Measurements from ENCODE around the gene CCR1.
"Not testable (repeated sequence)": the region's sequence is repeated elsewhere in the genome, so short reads cannot be mapped to it uniquely, and the experiment has no call there.

The CCR1 gene

DNA sequence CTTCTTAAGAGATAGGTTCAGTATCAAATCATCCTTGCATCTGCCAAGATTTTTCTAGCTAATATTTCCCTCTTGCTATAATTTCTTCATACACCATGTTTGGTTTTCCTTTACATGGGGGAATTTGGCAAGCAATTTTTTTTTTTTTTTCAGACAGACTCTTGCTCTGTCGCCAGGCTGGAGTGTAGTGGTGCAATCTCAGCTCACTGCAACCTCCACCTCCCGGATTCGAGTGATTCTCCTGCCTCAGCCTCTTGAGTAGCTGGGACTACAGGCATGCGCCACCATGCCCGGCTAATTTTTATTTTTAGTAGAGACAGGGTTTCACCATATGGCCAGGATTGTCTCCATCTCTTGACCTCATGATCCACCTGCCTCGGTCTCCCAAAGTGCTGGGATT, 599 bp downstream of the CCR1 start:
- H3K36me3 ChIP-seq (ENCODE audit: control insufficient read depth, insufficient read depth, low read length); H3K27me3 ChIP-seq (ENCODE audit: control insufficient read depth, insufficient read depth, low read length); H3K9me3 ChIP-seq (ENCODE audit: control insufficient read depth, insufficient read depth, low read length); H3K4me1 ChIP-seq (ENCODE audit: control insufficient read depth, insufficient read depth, low read length); H3K4me3 ChIP-seq (ENCODE audit: low read depth, low read length); H3K9ac ChIP-seq (ENCODE audit: low read depth, low read length): not testable (repeated sequence)

DNA sequence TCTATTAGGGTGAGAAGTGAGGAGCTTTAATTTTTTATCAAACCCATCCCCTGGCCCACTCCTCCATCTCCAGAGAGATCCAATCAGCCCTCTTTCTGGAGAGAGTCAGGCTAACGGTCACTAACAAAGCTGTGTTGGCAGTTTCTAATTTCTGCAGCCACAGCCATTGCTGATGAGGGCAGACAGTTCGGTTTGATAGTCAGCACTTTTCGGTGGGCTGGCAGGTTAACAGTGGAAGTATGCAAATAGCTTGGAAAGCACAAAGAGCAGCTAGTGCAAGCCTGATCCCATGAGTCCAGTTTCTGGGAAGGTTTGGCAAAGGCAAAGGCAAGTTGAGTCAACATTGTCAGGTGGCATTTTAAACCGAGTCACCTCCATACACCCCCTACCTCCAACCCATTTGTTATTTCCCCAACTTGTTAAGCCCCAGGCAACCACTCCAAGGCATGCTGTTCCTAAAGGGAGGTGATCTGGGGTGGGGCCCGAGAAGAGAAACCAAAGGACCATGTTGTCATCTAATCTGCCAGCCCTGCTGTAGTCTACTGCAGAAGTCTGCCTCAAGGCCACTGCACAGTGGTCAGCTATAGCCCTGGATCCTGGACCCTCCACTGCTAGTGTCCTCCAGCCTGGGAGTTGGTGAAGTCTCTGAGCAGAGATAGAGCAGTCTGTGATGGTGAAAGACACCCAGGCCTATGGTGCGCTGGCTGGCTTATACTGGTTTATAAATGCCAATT, 1.7 kb downstream of the CCR1 start:
- Histone ChIP-seq H3K4me1 (ENCODE audit: control insufficient read depth, insufficient read depth, low read length) (peaks cover 5% of the 10 kb centered on the region), H3K9me3 (ENCODE audit: control insufficient read depth, insufficient read depth, low read length) (no peaks in the 10 kb centered on the region), H3K4me3 (ENCODE audit: low read depth, low read length) (no peak overlapping the region), H3K36me3 (ENCODE audit: control insufficient read depth, insufficient read depth, low read length) (no peaks in the 10 kb centered on the region), H3K9ac (ENCODE audit: low read depth, low read length) (no peak overlapping the region), H3K27me3 (ENCODE audit: control insufficient read depth, insufficient read depth, low read length) (no peaks in the 10 kb centered on the region)

DNA sequence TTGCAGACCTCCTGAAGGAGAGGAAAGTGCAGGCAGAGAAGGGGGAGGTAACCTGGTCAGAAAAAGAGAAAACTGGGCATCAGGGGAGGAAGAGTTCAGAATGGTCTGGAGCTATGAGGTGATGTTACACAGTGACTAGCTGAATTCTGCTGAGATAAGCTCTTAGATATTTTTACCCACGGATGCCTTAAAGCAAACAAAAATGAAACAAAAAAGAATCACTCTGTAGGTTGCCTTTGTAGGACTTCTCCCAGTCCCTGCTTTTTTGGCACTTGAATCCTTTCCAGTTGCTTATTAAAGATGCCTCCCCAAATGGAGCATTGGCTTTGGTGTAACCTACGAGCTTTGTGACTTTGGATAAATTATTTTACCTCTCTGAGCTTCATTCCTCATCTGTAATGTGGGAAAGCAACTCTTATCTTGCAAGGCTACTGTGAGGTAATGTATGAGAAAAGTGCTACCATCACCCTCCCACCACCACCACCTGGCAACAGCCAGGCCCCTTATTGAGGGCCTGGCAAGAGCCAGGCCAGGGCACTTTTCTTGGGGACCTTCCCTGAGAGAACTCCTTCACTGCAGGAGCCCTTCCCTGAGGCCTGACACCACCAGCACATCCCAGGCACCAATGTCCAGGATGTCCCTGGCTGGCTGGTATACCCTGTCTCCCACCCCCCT, 2.7 kb downstream of the CCR1 start:
- H3K9me3 ChIP-seq (ENCODE audit: control insufficient read depth, insufficient read depth, low read length), result no peaks in the 10 kb centered on the region
- H3K36me3 ChIP-seq (ENCODE audit: control insufficient read depth, insufficient read depth, low read length), result no peaks in the 10 kb centered on the region
- H3K4me1 ChIP-seq (ENCODE audit: control insufficient read depth, insufficient read depth, low read length), result peaks cover 5% of the 10 kb centered on the region
- H3K9ac ChIP-seq (ENCODE audit: low read depth, low read length), result no peak overlapping the region
- H3K4me3 ChIP-seq (ENCODE audit: low read depth, low read length), result no peak overlapping the region
- H3K27me3 ChIP-seq (ENCODE audit: control insufficient read depth, insufficient read depth, low read length), result no peaks in the 10 kb centered on the region

DNA sequence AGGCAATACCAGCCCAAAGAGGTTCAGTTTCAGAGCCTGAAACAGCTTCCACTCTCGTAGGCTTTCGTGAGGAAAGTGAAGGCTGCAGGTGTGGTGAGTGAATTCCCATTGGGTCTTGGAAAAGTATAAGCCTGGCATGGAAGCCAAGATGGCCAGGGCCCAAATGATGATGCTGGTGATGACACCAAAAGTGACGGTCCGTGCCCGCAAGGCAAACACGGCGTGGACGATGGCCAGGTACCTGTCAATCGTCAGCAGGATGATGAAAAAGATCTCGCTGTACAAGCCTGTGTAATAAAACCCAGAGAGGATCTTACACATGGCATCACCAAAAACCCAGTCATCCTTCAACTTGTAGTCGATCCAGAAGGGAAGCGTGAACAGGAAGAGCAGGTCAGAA, 4.4 kb downstream of the CCR1 start:
- Histone ChIP-seq H3K4me1 (ENCODE audit: control insufficient read depth, insufficient read depth, low read length) (peaks cover 5% of the 10 kb centered on the region), H3K9me3 (ENCODE audit: control insufficient read depth, insufficient read depth, low read length) (no peaks in the 10 kb centered on the region), H3K36me3 (ENCODE audit: control insufficient read depth, insufficient read depth, low read length) (no peaks in the 10 kb centered on the region), H3K27me3 (ENCODE audit: control insufficient read depth, insufficient read depth, low read length) (no peaks in the 10 kb centered on the region), H3K4me3 (ENCODE audit: low read depth, low read length) (no peak overlapping the region), H3K9ac (ENCODE audit: low read depth, low read length) (no peak overlapping the region)

DNA sequence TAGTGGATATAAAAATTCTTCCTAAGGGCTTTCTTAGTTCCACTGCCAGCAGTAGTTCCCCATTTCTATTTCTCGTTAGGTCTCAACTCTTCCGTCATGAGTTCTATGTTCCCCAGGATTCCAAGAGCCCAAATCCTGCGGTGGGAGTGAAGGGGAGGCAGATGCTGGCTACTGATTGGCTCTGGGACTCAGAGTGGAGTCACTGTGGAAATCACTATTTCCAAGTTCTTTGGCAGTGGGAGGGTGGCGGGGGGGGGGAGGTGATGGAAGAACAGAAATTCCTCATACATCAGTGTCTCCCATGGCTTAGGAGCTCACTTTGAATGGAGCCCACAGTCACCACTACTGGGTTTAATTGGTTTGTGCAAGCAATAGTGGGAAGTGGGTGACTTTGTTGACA, 5.6 kb downstream of the CCR1 start:
- no peaks in the 10 kb centered on the region for H3K27me3 ChIP-seq (ENCODE audit: control insufficient read depth, insufficient read depth, low read length)
- no peaks in the 10 kb centered on the region for H3K36me3 ChIP-seq (ENCODE audit: control insufficient read depth, insufficient read depth, low read length)
- no peak overlapping the region for H3K4me3 ChIP-seq (ENCODE audit: low read depth, low read length)
- H3K4me1 ChIP-seq (ENCODE audit: control insufficient read depth, insufficient read depth, low read length), result peaks cover 5% of the 10 kb centered on the region
- H3K9me3 ChIP-seq (ENCODE audit: control insufficient read depth, insufficient read depth, low read length), result no peaks in the 10 kb centered on the region
- H3K9ac ChIP-seq (ENCODE audit: low read depth, low read length), result no peak overlapping the region

DNA sequence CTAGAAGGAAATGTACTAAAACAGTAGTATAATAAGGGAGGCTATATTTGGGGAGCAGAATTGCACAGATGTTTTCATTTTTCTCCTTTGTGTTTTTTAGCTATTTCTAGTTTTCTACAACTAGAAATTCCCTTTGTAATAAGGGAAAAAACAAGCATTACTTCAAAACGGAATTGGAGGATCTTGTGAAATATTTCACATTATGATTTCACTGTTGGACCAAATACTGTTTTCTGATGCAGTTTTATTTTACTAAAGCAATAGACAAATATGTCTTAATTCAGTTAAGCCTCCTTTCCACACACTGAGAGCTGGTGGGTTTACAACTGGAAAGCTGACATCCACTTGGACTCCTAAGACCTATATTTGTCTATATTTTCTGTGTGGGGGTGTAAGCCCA, 7.3 kb downstream of the CCR1 start:
- Histone ChIP-seq H3K36me3 (ENCODE audit: control insufficient read depth, insufficient read depth, low read length) (no peaks in the 10 kb centered on the region), H3K9me3 (ENCODE audit: control insufficient read depth, insufficient read depth, low read length) (no peaks in the 10 kb centered on the region), H3K27me3 (ENCODE audit: control insufficient read depth, insufficient read depth, low read length) (no peaks in the 10 kb centered on the region), H3K4me3 (ENCODE audit: low read depth, low read length) (no peak overlapping the region), H3K4me1 (ENCODE audit: control insufficient read depth, insufficient read depth, low read length) (no peaks in the 10 kb centered on the region), H3K9ac (ENCODE audit: low read depth, low read length) (no peak overlapping the region)

DNA sequence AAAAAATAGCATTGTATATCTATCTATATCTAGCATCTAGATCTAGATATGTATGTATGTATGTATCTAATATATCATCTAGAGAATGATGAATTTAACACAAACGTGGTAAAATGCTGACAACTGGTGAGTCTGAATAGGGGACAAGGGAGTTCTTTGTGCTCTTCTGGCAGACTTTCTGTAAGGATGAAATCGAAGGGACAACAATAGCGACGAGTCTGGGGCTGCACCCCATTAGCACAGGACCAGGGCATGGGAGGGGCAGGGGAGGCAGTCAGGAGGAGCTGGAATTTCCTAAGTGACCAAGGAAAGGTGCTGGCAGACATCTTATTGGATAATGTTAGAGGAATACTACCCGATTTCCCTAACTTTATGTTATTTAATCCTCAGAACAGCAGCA, 7.9 kb downstream of the CCR1 start:
- H3K36me3 ChIP-seq (ENCODE audit: control insufficient read depth, insufficient read depth, low read length), result no peaks in the 10 kb centered on the region
- no peaks in the 10 kb centered on the region for H3K4me1 ChIP-seq (ENCODE audit: control insufficient read depth, insufficient read depth, low read length)
- no peaks in the 10 kb centered on the region for H3K9me3 ChIP-seq (ENCODE audit: control insufficient read depth, insufficient read depth, low read length)
- H3K9ac ChIP-seq (ENCODE audit: low read depth, low read length), result no peak overlapping the region
- H3K27me3 ChIP-seq (ENCODE audit: control insufficient read depth, insufficient read depth, low read length), result no peaks in the 10 kb centered on the region
- no peak overlapping the region for H3K4me3 ChIP-seq (ENCODE audit: low read depth, low read length)

DNA sequence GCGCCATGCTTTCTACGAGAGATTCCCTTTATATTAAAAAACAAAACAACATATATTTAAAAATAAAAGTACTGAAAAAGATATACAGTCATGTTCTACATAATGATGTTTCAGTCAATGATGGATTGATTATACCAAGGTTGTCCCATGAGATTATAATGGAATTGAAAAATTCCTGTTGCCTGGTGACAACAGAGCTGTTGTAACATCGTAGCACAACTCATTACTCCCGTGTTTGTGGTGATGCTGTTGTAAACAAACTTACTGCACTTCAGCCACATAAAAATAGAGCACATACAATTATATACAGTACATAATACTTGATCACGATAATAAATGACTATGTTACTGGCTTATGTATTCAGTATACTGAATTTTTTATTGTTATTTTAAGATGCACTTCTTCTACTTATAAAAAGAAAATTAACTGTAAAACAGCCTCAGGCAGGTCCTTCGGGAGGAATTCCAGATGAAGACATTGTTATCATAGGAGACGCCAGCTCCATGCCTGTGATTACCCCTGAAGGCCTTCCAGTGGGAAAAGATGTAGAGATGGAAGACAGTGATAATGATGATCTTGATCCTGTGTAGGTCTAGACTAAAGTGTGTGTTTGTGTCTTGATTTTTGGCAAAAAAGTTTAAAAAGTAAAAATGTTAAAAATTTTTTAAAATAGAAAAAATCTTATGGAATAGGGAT, 11.7 kb downstream of the CCR1 start:
- no peaks in the 10 kb centered on the region for H3K27me3 ChIP-seq (ENCODE audit: control insufficient read depth, insufficient read depth, low read length)
- no peaks in the 10 kb centered on the region for H3K36me3 ChIP-seq (ENCODE audit: control insufficient read depth, insufficient read depth, low read length)
- no peaks in the 10 kb centered on the region for H3K4me1 ChIP-seq (ENCODE audit: control insufficient read depth, insufficient read depth, low read length)
- H3K9ac ChIP-seq (ENCODE audit: low read depth, low read length), result no peak overlapping the region
- H3K9me3 ChIP-seq (ENCODE audit: control insufficient read depth, insufficient read depth, low read length), result peaks cover 3% of the 10 kb centered on the region
- H3K4me3 ChIP-seq (ENCODE audit: low read depth, low read length), result no peak overlapping the region

DNA sequence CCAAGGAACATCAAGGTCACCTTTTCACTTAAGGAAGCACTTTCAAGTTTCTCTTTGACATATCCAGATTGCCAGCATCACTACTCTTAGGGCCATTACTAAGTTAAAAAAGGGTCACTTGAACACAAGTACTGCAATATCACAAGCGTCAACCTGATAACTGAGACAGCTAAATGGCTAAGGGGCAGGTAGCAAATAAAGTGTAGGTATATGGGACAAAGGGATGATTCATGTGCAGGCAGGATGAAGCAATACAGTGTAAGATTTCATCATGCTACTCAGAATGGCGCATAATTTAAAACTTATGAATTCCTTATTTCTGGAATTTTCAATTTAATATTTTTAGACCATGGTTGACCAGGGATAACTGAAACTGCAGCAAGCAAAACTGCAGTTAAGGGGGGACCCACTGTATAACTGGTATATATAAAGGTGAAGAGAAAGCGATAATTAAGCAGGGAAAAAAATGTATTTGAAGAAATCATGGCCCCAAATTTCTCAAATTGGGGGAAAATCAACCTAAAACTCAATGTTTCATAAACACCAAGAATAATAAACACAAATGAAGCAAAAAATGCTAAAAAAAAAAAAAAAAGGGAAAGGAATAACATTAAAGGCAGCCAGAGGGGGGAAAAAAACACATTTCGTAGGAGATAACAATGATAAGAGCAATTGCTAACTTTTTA, 13.1 kb downstream of the CCR1 start:
- Histone ChIP-seq H3K9ac (ENCODE audit: low read depth, low read length) (no peak overlapping the region), H3K4me3 (ENCODE audit: low read depth, low read length) (no peak overlapping the region), H3K36me3 (ENCODE audit: control insufficient read depth, insufficient read depth, low read length) (no peaks in the 10 kb centered on the region), H3K27me3 (ENCODE audit: control insufficient read depth, insufficient read depth, low read length) (no peaks in the 10 kb centered on the region), H3K9me3 (ENCODE audit: control insufficient read depth, insufficient read depth, low read length) (peaks cover 3% of the 10 kb centered on the region), H3K4me1 (ENCODE audit: control insufficient read depth, insufficient read depth, low read length) (no peaks in the 10 kb centered on the region)

DNA sequence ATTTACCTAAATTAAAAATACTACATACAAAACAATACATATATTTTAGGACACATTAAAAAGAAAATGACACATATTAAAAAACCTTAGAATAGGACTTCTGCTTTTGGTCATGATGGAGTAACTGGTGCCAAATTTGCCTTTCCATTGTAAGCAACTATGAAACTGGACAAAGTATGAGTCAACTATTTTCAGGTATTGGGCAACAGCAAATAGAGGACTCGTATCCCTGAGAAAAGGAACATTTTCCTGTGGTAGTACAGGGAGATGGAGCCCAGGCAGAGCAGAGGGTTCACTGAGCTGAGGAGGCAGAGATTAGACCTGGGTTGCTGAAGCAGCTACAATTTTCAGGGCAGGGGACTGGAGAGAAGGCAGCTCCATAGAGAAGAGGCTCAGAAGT, 14.7 kb downstream of the CCR1 start:
- Histone ChIP-seq H3K4me3 (ENCODE audit: low read depth, low read length) (no peak overlapping the region), H3K4me1 (ENCODE audit: control insufficient read depth, insufficient read depth, low read length) (no peaks in the 10 kb centered on the region), H3K9ac (ENCODE audit: low read depth, low read length) (no peak overlapping the region), H3K9me3 (ENCODE audit: control insufficient read depth, insufficient read depth, low read length) (peaks cover 3% of the 10 kb centered on the region), H3K27me3 (ENCODE audit: control insufficient read depth, insufficient read depth, low read length) (no peaks in the 10 kb centered on the region), H3K36me3 (ENCODE audit: control insufficient read depth, insufficient read depth, low read length) (no peaks in the 10 kb centered on the region)

DNA sequence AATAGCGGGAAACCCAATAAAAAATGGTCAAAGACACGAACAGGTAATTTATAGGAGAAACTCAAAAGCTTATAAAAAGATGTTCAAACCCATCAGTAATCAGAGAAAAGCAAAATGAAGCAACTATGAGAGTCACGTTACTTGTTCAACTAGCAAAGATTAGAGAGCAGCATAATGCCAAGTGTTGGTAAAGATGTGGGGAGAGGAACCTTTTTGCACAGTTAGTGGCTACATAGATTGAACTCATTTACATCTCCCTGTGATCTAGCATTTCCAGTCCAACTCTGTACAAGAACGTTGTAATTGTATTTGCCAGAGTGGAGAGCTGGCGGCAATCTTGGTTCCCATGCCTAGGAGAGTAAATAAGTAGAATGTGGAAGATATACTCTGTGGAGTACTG, 15.2 kb downstream of the CCR1 start:
- Histone ChIP-seq H3K36me3 (ENCODE audit: control insufficient read depth, insufficient read depth, low read length) (no peaks in the 10 kb centered on the region), H3K27me3 (ENCODE audit: control insufficient read depth, insufficient read depth, low read length) (no peaks in the 10 kb centered on the region), H3K4me3 (ENCODE audit: low read depth, low read length) (no peak overlapping the region), H3K4me1 (ENCODE audit: control insufficient read depth, insufficient read depth, low read length) (no peaks in the 10 kb centered on the region), H3K9ac (ENCODE audit: low read depth, low read length) (no peak overlapping the region), H3K9me3 (ENCODE audit: control insufficient read depth, insufficient read depth, low read length) (peaks cover 3% of the 10 kb centered on the region)

Measured in iPS-15b (cell line).